Epidermal melanocyte (primary cell): ENCODE data around the gene VSNL1.

Experiments used
- DNase-seq: peaks from one replicate; pipeline ENCODE4 v3.0.0; 2011; ENCODE audit warnings: low spot score; ENCODE audit not compliant: insufficient read length

Gene VSNL1

GRCh38 chr2:17610521-17610920 lies 70.0 kb downstream of the VSNL1 start:
- no peak for DNase-seq

GRCh38 chr2:17611036-17611435 lies 70.5 kb downstream of the VSNL1 start:
- DNase-seq: no peak

DNA sequence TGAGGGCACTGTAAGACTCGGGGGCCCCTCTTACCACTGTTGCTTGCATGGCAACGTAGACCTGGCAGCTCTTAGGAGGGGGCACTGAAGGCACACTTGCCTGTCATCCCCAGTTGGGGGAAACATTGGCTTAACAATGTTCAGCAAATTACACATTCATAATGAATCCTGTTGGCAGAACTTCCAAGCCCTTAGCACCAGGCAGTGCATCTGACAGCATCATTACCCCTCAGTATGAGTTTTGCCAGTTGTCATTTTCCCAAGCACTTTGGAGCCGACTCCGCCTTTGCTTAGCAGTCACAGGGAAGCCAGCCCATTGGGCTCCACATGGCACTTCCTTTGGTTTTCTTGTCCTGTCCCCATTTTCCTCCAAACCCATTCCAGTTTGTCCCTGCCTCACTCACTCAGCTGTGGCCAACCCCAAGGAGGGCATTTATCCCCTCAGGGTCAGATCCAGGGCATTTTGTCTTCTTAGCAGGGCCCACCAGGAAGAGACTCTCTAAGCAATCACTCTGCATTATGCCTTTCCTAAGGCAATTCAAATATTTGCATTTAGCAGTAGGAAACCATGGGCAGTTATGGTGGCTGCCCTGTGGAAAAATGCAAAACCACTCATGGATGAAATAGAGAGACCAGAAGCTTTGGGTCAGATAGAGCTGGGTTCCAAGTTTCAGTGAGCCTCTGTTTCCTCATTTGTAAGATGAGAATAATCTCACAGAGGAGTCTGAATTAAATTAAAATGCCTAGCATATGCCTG lies 73.9 kb downstream of the VSNL1 start:
- DNase-seq: no peak

DNA sequence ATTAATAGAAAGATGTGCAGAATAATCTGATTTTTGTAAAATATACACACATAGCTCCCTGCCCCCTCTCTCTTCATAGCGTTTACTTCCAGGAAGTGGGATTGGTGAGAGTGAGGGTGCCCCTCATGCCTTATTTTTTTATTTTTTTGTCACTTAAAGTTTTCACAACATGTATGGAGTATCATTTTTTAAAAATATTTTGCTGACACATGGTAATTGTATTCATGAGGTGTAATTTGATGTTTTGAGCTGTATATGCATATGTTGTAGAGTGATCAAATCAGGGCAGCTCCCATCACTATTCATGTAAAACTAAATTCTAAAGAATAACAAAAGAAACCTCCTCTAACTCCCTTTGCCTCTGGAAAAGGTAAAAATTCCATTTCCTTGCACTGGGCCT lies 74.7 kb downstream of the VSNL1 start:
- no peak for DNase-seq

- no peak for DNase-seq
Observed at GRCh38 chr2:17615728-17616351, 75.3 kb downstream of the VSNL1 start.

GRCh38 chr2:17616405-17616804 lies 75.9 kb downstream of the VSNL1 start:
- DNase-seq: no peak

DNA sequence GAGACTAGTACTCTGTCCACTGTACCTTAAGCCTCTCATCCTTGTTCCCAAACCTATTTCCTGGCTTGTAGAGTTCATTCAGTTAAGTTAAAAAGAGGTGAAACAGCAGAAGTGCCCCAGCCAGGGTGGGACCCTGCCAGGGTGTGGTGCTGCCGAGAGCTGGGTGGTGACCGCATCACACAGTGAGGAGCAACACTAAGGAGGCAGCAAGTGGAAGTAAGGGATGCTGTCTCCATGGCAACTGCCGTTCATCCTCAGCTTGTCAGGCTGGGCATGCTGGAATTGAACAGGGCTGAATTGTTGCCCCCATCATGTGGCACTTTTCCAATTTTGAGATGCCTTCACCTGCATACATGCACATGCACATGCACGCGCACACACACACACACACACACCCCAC lies 77.0 kb downstream of the VSNL1 start:
- no peak for DNase-seq

DNA sequence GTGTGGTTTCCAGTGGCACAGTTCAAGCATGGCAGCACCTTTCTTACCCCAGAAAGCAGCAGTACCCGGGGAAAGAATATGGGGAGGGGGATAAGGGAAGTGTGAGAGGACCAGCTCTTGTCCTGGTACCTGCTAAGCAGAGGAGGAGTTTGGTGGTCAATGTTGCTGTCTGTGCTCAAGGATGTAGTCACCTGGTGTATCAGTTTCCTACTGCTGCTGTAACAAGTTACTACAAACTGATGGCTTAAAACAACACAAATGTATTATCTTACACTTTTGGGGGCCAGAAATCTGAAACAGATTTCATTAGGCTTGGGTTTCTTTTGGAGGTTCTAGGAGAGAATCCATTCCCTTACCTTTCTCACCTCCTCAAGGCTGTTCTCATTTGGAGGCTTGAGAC lies 77.5 kb downstream of the VSNL1 start:
- no peak for DNase-seq

DNA sequence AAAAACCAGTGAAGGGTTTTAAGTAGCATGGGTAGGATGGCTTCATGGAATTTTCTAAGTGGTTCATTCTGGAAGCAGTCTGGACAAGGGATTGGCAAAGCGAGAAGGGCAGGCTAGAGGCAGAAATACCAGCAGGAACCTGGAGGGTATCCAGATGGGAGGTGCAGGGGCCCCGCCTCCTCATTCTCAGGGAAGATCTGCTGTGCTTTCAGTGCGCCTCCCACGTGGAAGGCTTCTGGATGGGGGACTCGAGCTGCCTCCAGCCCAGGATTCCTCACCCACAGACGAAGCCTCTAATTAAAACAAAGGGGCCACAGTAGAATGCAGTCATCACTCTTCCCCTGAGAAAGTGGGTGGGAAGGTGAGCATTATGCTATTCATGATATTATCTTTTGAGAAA lies 79.8 kb downstream of the VSNL1 start:
- DNase-seq: no peak

GRCh38 chr2:17620841-17621240 lies 80.3 kb downstream of the VSNL1 start:
- no peak for DNase-seq

DNA sequence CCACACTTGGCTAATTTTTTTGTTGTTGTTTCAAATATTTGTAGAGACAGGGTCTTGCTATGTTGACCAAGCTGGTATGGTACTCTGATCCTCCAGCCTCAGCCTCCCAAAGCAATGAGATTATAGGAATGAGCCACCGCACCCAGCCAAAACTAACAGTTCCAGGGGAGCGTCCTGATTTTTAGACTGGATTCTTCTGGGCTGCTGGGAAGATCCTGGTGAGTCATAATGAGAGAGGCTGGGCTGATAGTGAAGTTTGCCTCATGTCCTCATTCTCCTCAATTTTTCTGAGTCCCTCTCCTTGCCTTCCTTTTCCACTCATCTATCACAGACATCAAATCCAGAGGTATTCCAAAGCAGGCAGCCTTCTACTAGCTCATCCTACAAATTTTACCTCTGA lies 81.3 kb downstream of the VSNL1 start:
- DNase-seq: no peak

DNA sequence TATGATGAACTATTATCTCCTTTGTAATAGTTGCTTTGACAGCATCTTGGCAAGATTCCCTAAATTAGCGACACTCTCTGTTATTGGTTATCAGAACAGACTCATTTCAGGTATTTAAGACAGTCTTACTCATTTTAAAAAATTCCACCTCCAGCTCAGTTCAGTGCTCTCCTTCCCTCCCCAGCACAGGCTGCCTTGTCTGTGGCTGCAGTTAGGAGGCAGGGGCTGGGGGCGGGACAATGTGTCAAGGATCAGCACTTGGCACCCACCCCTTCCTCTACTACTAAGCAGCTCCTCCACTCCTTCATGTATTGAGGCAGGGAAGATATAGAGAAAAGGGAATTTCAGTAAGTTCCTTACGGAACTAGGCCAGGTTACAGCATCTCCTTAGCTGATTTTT lies 85.0 kb downstream of the VSNL1 start:
- DNase-seq: no peak

DNA sequence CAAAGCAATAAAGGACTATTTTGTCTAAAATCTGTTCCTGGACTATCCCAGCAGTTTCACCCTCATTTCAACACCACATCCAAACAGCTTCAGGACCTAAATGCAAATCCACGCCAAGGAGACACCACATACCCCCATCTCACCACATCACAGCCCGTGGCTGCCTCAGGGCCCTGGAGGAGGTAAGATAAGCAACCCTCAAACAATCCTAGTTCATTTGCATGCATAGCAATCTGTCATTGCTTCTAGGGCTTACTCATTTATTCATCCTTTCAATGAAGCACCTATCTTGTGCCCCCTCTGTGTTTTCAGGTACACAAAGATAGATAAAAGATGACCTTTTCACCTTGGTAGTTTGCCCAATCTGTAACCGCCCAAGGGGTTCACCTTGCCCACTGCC lies 86.5 kb downstream of the VSNL1 start:
- no peak for DNase-seq

- DNase-seq: no peak
Observed at GRCh38 chr2:17627434-17627833, 86.9 kb downstream of the VSNL1 start.

DNA sequence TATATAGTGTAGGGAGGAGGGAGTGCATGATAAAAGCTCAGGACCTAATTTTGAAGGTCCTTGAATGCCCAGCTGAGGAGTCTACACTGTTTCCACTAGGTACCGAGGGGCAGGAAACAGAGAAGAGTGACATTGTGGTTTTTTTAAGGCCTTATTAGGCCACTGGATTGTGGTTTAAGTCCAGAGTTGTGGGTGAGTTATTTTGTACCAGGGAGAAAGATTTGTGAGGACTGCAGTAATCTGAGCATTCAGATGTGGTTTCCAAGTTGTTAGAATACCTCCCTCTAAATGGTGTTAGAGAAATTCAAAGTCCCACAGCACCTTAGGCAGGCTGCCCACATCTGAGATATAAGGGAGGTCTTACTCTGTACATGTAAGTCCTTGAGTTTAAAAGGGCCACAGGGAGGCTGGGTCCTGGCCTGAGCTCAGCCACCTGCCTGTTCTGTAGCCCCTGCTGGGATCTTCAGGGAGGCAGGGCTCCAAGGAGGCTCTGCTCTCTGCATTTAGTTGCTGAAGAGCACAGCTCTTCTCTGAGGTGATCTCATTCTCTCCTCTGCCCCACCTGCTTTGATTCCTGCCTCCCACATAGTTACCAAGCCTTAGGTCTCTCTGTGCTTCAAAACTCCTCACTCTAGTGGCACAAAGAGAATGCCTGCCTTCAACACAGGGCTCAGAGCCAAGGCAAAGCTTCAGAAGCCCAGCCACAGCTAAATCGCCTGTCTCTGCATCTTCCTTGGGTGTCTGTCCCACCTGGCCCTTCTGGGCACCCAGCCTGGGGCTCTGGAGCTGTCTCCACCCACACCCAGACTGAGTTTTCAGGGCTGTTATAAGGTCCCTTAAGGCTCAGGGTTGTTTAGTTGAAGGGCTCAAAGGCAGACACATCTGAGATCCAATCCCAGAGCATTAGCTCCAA lies 88.1 kb downstream of the VSNL1 start:
- DNase-seq: no peak

- no peak for DNase-seq
Observed at GRCh38 chr2:17630089-17630488, 89.6 kb downstream of the VSNL1 start.

GRCh38 chr2:17634997-17635396 lies 94.5 kb downstream of the VSNL1 start:
- DNase-seq: no peak

GRCh38 chr2:17636257-17636656 lies 95.8 kb downstream of the VSNL1 start:
- no peak for DNase-seq

DNA sequence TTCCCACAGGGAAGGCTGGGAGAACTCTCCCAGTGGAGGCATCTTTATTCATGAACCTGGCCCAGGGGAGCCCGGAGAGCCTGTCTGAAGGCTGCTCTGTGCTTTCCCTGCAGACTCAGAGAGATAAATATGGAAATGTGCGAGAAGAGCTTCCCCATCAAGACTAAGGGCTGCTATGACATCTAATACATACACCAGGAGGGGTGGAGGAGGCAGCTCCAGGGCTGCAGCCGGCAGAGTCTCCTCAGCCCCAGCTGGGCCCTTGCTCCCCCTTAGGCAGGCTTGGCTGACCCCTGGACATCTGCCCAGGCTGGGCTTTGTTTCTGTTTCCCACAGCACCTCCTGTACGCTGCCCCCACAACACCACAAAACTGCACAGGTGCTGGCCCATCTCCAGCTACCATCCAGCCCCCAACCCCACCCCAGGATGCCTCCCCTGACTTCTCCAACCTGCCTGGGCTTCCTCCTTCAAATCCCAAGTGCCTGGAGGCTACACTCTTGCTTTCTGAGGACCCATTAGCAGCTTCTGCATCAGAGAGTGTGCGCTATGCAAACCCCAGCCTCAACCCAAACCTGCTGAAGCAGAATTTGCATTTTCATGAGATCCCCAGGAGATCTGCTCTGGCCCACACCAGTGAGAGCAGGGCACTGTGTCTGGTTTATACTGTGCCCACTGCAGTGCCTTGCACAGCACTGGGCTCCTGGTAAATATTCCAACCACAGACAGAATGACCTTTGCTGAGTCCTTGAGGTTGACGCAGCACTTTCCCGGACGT lies 96.8 kb downstream of the VSNL1 start:
- DNase-seq: no peak

- no peak for DNase-seq
Observed at GRCh38 chr2:17638196-17638743, 97.8 kb downstream of the VSNL1 start.

DNA sequence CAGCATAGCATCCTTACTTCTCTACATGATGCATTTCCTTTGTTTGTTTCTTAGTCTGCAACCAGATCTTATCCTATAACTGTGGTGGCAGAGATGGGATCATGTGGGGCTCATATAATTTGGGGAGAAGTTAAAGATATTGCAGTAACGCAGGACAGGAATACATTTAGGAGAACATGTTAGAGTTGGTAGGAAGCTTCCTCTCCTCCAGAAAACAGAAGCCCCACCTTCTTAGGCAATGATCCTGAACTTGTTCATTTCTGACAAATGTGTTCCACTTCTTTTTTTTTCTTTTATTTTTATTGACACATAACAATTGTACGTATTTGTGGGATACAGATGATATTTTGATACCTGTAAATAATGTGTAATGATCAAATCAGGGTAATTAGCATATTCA lies 99.9 kb downstream of the VSNL1 start:
- no peak for DNase-seq
